Activated CD8-positive, alpha-beta T cell treated with anti-CD3 and anti-CD28 coated beads for 36 hours (primary cell): Measurements from ENCODE around the gene PDPN. TPM values are rescaled to one million over a fixed set of nuclear protein-coding genes. Genes with fewer than 3 reads are reported as not detected.

Experiments
- ATAC-seq: fragments of 200-7000 bp; cut with Tn5 transposase; one replicate; pipeline ENCODE4 v1.10.0; 2021; ENCODE audit warnings: mild to moderate bottlenecking, moderate library complexity
- CTCF ChIA-PET: fragments of 350-600 bp; sonication (Branson Sonifier 250); formaldehyde crosslinking; loops from one replicate; lab custom pipeline; 2021; ENCODE audit warnings: antibody characterized with exemption; lab: Charles Lee
- POLR2A ChIA-PET: fragments of 350-600 bp; sonication (Branson Sonifier 250); formaldehyde crosslinking; loops from one replicate; lab custom pipeline; 2021; ENCODE audit warnings: antibody characterized with exemption; lab: Charles Lee
- DNase-seq: peaks from one replicate; pipeline ENCODE4 v3.0.0-alpha.2; 2020
- H3K27ac Mint-ChIP-seq: one replicate; pipeline ENCODE4 v1.8.0; 2021; ENCODE audit warnings: mild to moderate bottlenecking, mixed read lengths
- H3K27me3 Mint-ChIP-seq: one replicate; pipeline ENCODE4 v1.8.0; 2021; ENCODE audit warnings: mixed read lengths
- H3K36me3 Mint-ChIP-seq: one replicate; pipeline ENCODE4 v1.8.0; 2021; ENCODE audit warnings: low read depth, mixed read lengths
- H3K4me1 Mint-ChIP-seq: one replicate; pipeline ENCODE4 v1.8.0; 2021; ENCODE audit warnings: low read depth, mixed read lengths
- H3K4me3 Mint-ChIP-seq: one replicate; pipeline ENCODE4 v1.8.0; 2021; ENCODE audit warnings: mild to moderate bottlenecking, moderate library complexity, mixed read lengths
- H3K9me3 Mint-ChIP-seq: one replicate; pipeline ENCODE4 v1.8.0; 2021; ENCODE audit warnings: mixed read lengths
- CTCF ChIP-seq: fragments of 200-600 bp; IDR thresholded peaks from one replicate; pipeline ENCODE4 v1.8.0; 2022; ENCODE audit warnings: antibody characterized with exemption, mild to moderate bottlenecking
- intact Hi-C: fragments of 100-400 bp; cut with micrococcal nuclease; formaldehyde crosslinking; loops from one replicate; pipeline ENCODE4 v1.10.0; 2022
- total RNA-seq, 2 experiments: library from RNA; stranded (reverse); gene quantifications; one replicate each; pipeline ENCODE4 v1.2.3, GENCODE V29; 2021

The PDPN gene
- total RNA-seq, 2 experiments from 2014 or later: not detected

GRCh38 chr1:13624526-13624925 is 40.9 kb downstream of the PDPN start:
- CTCF ChIA-PET: no interaction called here
- POLR2A ChIA-PET: no interaction called here
- no peak for DNase-seq
- Mint-ChIP-seq H3K27ac (no peak overlapping the region), H3K27me3 (peaks cover 5% of the 10 kb centered on the region), H3K9me3 (no peaks in the 10 kb centered on the region), H3K4me3 (no peak overlapping the region), H3K36me3 (no peaks in the 10 kb centered on the region), H3K4me1 (no peaks in the 10 kb centered on the region)
- TF ChIP-seq CTCF: no peak
- no peak for ATAC-seq
- intact Hi-C loops: no loop called here

- ATAC-seq (no peak), DNase-seq (no peak)
- POLR2A ChIA-PET: no interaction called here
- Mint-ChIP-seq H3K27ac (no peak overlapping the region), H3K27me3 (peaks cover 7% of the 10 kb centered on the region), H3K4me1 (no peaks in the 10 kb centered on the region), H3K9me3 (peaks cover 4% of the 10 kb centered on the region), H3K4me3 (no peak overlapping the region), H3K36me3 (no peaks in the 10 kb centered on the region)
- intact Hi-C loops: no loop called here
- CTCF ChIA-PET: no interaction called here
- TF ChIP-seq CTCF: no peak
Measured at GRCh38 chr1:13627127-13627526, 43.5 kb downstream of the PDPN start.

GRCh38 chr1:13628218-13628617 is 44.6 kb downstream of the PDPN start:
- POLR2A ChIA-PET: no interaction called here

GRCh38 chr1:13628711-13629110 is 45.1 kb downstream of the PDPN start:
- ATAC-seq (no peak), DNase-seq (no peak)
- TF ChIP-seq CTCF: no peak
- peaks cover 8% of the 10 kb centered on the region for H3K9me3 Mint-ChIP-seq
- H3K4me1 Mint-ChIP-seq: no peaks in the 10 kb centered on the region
- intact Hi-C loops: no loop called here
- CTCF ChIA-PET: no interaction called here
- no peak overlapping the region for H3K27ac Mint-ChIP-seq
- H3K36me3 Mint-ChIP-seq: no peaks in the 10 kb centered on the region
- POLR2A ChIA-PET: no interaction called here
- H3K27me3 Mint-ChIP-seq: peaks cover 7% of the 10 kb centered on the region
- H3K4me3 Mint-ChIP-seq: no peak overlapping the region

More at GRCh38 chr1:13628218-13628617, 44.6 kb downstream of the PDPN start:
- Mint-ChIP-seq H3K9me3 (peaks cover 8% of the 10 kb centered on the region), H3K4me3 (no peak overlapping the region), H3K36me3 (no peaks in the 10 kb centered on the region), H3K4me1 (no peaks in the 10 kb centered on the region), H3K27ac (no peak overlapping the region), H3K27me3 (peaks cover 7% of the 10 kb centered on the region)
- DNase-seq (no peak), ATAC-seq (no peak)
- intact Hi-C loops: no loop called here
- CTCF ChIA-PET: no interaction called here
- TF ChIP-seq CTCF: no peak

GRCh38 chr1:13642306-13643004 is 58.8 kb downstream of the PDPN start:
- Mint-ChIP-seq H3K27ac (no peak overlapping the region), H3K27me3 (peaks cover 5% of the 10 kb centered on the region), H3K4me1 (no peaks in the 10 kb centered on the region), H3K9me3 (peaks cover 17% of the 10 kb centered on the region), H3K36me3 (peaks cover 3% of the 10 kb centered on the region), H3K4me3 (no peak overlapping the region)
- intact Hi-C loops: no loop called here
- ChIA-PET CTCF (no interaction called here), POLR2A (no interaction called here)
- no peak for TF ChIP-seq CTCF
- DNase-seq: no peak
- no peak for ATAC-seq
